HEK293 (cell line): Measurements from ENCODE around the gene SAP25.
A peak's percentile ranks its signal among the peaks of the same experiment; 100 is the strongest.

ENCODE experiments used
- HOXD13 ChIP-seq: sonication (generic); formaldehyde crosslinking; IDR thresholded peaks from 2 replicates; pipeline ENCODE4 v1.8.0; 2022; ENCODE audit warnings: missing genetic modification reagents, borderline replicate concordance
- KLF1 ChIP-seq: fragments of 450-650 bp; formaldehyde crosslinking; IDR thresholded peaks from 2 replicates; pipeline ENCODE4 v1.5.1; 2016; ENCODE audit warnings: missing biosample characterization, missing genetic modification characterization
- KLF16 ChIP-seq: fragments of 450-650 bp; formaldehyde crosslinking; IDR thresholded peaks from 2 replicates; pipeline ENCODE4 v1.5.1; 2017; ENCODE audit warnings: missing biosample characterization, missing genetic modification characterization
- KLF9 ChIP-seq: fragments of 450-650 bp; formaldehyde crosslinking; IDR thresholded peaks from 2 replicates; pipeline ENCODE4 v1.5.1; 2016; ENCODE audit warnings: missing biosample characterization, missing genetic modification characterization, low read depth
- REPIN1 ChIP-seq: fragments of 450-650 bp; formaldehyde crosslinking; IDR thresholded peaks from 2 replicates; pipeline ENCODE4 v1.5.1; 2017; ENCODE audit warnings: missing biosample characterization, missing genetic modification characterization, low read depth
- SETDB1 ChIP-seq: IDR thresholded peaks from one replicate; pipeline ENCODE4 v1.6.1; 2017; ENCODE audit warnings: mild to moderate bottlenecking, low read length, moderate library complexity, mixed read lengths; ENCODE audit not compliant: insufficient read length
- SP2 ChIP-seq: fragments of 450-650 bp; formaldehyde crosslinking; IDR thresholded peaks from 2 replicates; pipeline ENCODE4 v1.5.1; 2016; ENCODE audit warnings: missing biosample characterization, missing genetic modification characterization
- ZBTB21 ChIP-seq: fragments of 450-650 bp; formaldehyde crosslinking; IDR thresholded peaks from 2 replicates; pipeline ENCODE4 v1.5.1; 2017; ENCODE audit warnings: missing biosample characterization, missing genetic modification characterization
- ZFP37 ChIP-seq: fragments of 450-650 bp; formaldehyde crosslinking; IDR thresholded peaks from 2 replicates; pipeline ENCODE4 v1.5.1; 2016; ENCODE audit warnings: missing biosample characterization, missing genetic modification characterization
- ZNF114 ChIP-seq: fragments of 450-650 bp; formaldehyde crosslinking; IDR thresholded peaks from 2 replicates; pipeline ENCODE4 v1.5.0; 2017; ENCODE audit warnings: missing biosample characterization, missing genetic modification characterization
- ZNF132 ChIP-seq: fragments of 450-650 bp; formaldehyde crosslinking; IDR thresholded peaks from 2 replicates; pipeline ENCODE4 v1.5.1; 2017; ENCODE audit warnings: missing biosample characterization, missing genetic modification characterization, borderline replicate concordance
- ZNF311 ChIP-seq: fragments of 450-650 bp; formaldehyde crosslinking; IDR thresholded peaks from 2 replicates; pipeline ENCODE4 v1.5.1; 2017; ENCODE audit warnings: missing biosample characterization, missing genetic modification characterization, borderline replicate concordance
- ZNF37A ChIP-seq: fragments of 450-650 bp; IDR thresholded peaks from 2 replicates; pipeline ENCODE4 v1.5.1; 2018; ENCODE audit warnings: missing biosample characterization, missing genetic modification characterization
- ZNF544 ChIP-seq: fragments of 450-650 bp; formaldehyde crosslinking; IDR thresholded peaks from 2 replicates; pipeline ENCODE4 v1.5.0; 2017; ENCODE audit warnings: missing biosample characterization, missing genetic modification characterization
- ZNF548 ChIP-seq: fragments of 450-650 bp; formaldehyde crosslinking; IDR thresholded peaks from 2 replicates; pipeline ENCODE4 v1.5.1; 2016; ENCODE audit warnings: missing biosample characterization, missing genetic modification characterization
- ZNF558 ChIP-seq: fragments of 450-650 bp; formaldehyde crosslinking; IDR thresholded peaks from 2 replicates; pipeline ENCODE4 v1.5.1; 2016; ENCODE audit warnings: missing biosample characterization, missing genetic modification characterization
- ZNF560 ChIP-seq: fragments of 450-650 bp; formaldehyde crosslinking; IDR thresholded peaks from 2 replicates; pipeline ENCODE4 v1.5.1; 2017; ENCODE audit warnings: missing biosample characterization, missing genetic modification characterization, borderline replicate concordance
- ZNF571 ChIP-seq: fragments of 450-650 bp; formaldehyde crosslinking; IDR thresholded peaks from 2 replicates; pipeline ENCODE4 v1.5.0; 2017; ENCODE audit warnings: missing biosample characterization, missing genetic modification characterization
- ZNF629 ChIP-seq: fragments of 450-650 bp; formaldehyde crosslinking; IDR thresholded peaks from 2 replicates; pipeline ENCODE4 v1.5.1; 2017; ENCODE audit warnings: missing biosample characterization, missing genetic modification characterization
- ZNF658 ChIP-seq: fragments of 450-650 bp; formaldehyde crosslinking; IDR thresholded peaks from 2 replicates; pipeline ENCODE4; 2016; ENCODE audit warnings: missing biosample characterization, missing genetic modification characterization
- ZNF670 ChIP-seq: fragments of 450-650 bp; formaldehyde crosslinking; IDR thresholded peaks from 2 replicates; pipeline ENCODE4 v1.5.1; 2016; ENCODE audit warnings: missing biosample characterization, missing genetic modification characterization, low read depth
- ZNF785 ChIP-seq: fragments of 450-650 bp; formaldehyde crosslinking; IDR thresholded peaks from 2 replicates; pipeline ENCODE4 v1.5.1; 2016; ENCODE audit warnings: missing biosample characterization, missing genetic modification characterization
- ZNF837 ChIP-seq: fragments of 450-650 bp; formaldehyde crosslinking; IDR thresholded peaks from 2 replicates; pipeline ENCODE4 v1.5.1; 2016; ENCODE audit warnings: missing biosample characterization, missing genetic modification characterization
- ZSCAN30 ChIP-seq: fragments of 450-650 bp; IDR thresholded peaks from 2 replicates; pipeline ENCODE4 v1.5.1; 2018; ENCODE audit warnings: missing biosample characterization, mild to moderate bottlenecking, missing genetic modification characterization, moderate library complexity
- TF ChIP-seq, protein P1 (sequence below): fragments of 450-650 bp; formaldehyde crosslinking; IDR thresholded peaks from 2 replicates; pipeline ENCODE4 v1.5.1; 2016; ENCODE audit warnings: missing biosample characterization, missing genetic modification characterization
- TF ChIP-seq, protein P2 (sequence below): fragments of 450-650 bp; formaldehyde crosslinking; IDR thresholded peaks from 2 replicates; pipeline ENCODE4 v1.5.1; 2016; ENCODE audit warnings: missing biosample characterization, missing genetic modification characterization
- TF ChIP-seq, protein P3 (sequence below): fragments of 450-650 bp; formaldehyde crosslinking; conservative IDR thresholded peaks from 2 replicates; pipeline ENCODE4 v1.5.1; 2016; ENCODE audit warnings: low read depth, missing biosample characterization, missing genetic modification characterization
- TF ChIP-seq, protein P4 (sequence below): fragments of 450-650 bp; formaldehyde crosslinking; IDR thresholded peaks from 2 replicates; pipeline ENCODE4 v1.5.1; 2016; ENCODE audit warnings: missing biosample characterization, missing genetic modification characterization
- TF ChIP-seq, protein P5 (sequence below): fragments of 450-650 bp; formaldehyde crosslinking; IDR thresholded peaks from 2 replicates; pipeline ENCODE4 v1.5.1; 2016; ENCODE audit warnings: missing biosample characterization, missing genetic modification characterization
- TF ChIP-seq, protein P6 (sequence below): fragments of 450-650 bp; formaldehyde crosslinking; IDR thresholded peaks from 2 replicates; pipeline ENCODE4 v1.5.1; 2016; ENCODE audit warnings: missing biosample characterization, missing genetic modification characterization

The SAP25 gene

DNA sequence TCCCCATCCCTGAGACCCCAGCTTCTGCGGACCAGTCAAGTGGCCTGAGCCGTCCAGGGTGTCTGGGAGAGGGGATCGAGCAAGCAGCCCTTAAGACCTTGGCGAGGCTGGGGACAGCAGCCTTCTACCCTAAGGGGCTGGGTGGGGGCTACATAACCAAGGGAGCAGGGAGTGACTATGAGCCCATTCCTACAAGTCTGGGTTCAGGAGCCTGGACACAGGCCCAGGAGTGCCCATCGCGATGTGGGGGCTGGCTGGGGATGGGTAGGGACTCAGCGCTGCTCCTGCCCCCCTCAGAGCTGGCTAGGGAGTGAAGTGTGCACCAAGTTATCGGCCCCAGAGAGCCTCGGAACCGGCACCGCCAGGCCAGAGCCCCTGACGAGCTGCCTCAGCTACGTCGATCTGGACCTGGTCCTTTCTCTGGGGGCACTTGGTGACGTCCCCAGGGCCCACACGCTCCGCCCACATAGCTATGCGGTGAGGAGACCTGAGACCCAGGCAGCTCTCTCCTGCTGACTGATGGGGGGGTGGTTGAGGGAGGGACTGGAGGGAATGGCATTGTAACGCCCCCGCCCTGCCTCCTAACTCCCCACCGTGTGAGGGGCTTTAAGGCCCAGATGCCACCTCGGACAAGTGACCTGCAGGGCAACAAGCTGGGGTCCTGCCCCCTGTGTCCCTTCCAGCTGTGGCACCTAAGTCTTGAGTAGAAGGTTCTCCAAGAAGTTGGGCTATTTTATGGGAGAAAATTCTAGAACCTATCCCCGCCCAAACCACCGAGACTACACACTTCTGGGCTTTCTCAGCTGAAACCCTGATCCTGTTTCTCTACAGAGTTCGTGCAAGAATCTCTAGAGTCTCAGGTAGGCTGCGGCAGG, 2.5 kb downstream of the SAP25 start (continued):
- TF ChIP-seq, protein P1, sequence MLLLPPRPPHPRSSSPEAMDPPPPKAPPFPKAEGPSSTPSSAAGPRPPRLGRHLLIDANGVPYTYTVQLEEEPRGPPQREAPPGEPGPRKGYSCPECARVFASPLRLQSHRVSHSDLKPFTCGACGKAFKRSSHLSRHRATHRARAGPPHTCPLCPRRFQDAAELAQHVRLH (tag by site-specific recombination): no peak
- no peak for TF ChIP-seq ZNF37A (tag by site-specific recombination)
- TF ChIP-seq ZNF785 (tag by site-specific recombination): no peak
- peak; percentile 52 for TF ChIP-seq SP2
- TF ChIP-seq ZNF558 (tag by site-specific recombination): no peak
- TF ChIP-seq ZFP37 (tag by site-specific recombination): no peak
- peak; percentile 52 for TF ChIP-seq KLF1 (tag by site-specific recombination)
- TF ChIP-seq ZNF544 (tag by site-specific recombination): no peak
- no peak for TF ChIP-seq ZNF571 (tag by site-specific recombination)
- TF ChIP-seq SETDB1: no peak
- TF ChIP-seq ZNF114: no peak
- TF ChIP-seq ZNF311 (tag by site-specific recombination): no peak
- TF ChIP-seq HOXD13 (CRISPR knock-in tag): no peak
- TF ChIP-seq, protein P2, sequence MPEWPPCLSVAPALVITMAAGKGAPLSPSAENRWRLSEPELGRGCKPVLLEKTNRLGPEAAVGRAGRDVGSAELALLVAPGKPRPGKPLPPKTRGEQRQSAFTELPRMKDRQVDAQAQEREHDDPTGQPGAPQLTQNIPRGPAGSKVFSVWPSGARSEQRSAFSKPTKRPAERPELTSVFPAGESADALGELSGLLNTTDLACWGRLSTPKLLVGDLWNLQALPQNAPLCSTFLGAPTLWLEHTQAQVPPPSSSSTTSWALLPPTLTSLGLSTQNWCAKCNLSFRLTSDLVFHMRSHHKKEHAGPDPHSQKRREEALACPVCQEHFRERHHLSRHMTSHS (tag by site-specific recombination): no peak
- peak; percentile 45 for TF ChIP-seq ZBTB21
- no peak for TF ChIP-seq ZNF837 (tag by site-specific recombination)
- TF ChIP-seq, protein P3, sequence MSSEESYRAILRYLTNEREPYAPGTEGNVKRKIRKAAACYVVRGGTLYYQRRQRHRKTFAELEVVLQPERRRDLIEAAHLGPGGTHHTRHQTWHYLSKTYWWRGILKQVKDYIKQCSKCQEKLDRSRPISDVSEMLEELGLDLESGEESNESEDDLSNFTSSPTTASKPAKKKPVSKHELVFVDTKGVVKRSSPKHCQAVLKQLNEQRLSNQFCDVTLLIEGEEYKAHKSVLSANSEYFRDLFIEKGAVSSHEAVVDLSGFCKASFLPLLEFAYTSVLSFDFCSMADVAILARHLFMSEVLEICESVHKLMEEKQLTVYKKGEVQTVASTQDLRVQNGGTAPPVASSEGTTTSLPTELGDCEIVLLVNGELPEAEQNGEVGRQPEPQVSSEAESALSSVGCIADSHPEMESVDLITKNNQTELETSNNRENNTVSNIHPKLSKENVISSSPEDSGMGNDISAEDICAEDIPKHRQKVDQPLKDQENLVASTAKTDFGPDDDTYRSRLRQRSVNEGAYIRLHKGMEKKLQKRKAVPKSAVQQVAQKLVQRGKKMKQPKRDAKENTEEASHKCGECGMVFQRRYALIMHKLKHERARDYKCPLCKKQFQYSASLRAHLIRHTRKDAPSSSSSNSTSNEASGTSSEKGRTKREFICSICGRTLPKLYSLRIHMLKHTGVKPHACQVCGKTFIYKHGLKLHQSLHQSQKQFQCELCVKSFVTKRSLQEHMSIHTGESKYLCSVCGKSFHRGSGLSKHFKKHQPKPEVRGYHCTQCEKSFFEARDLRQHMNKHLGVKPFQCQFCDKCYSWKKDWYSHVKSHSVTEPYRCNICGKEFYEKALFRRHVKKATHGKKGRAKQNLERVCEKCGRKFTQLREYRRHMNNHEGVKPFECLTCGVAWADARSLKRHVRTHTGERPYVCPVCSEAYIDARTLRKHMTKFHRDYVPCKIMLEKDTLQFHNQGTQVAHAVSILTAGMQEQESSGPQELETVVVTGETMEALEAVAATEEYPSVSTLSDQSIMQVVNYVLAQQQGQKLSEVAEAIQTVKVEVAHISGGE (tag by site-specific recombination): no peak
- peak; percentile 88 for TF ChIP-seq ZNF629 (tag by site-specific recombination)
- no peak for TF ChIP-seq KLF9 (tag by site-specific recombination)
- no peak for TF ChIP-seq ZNF548 (tag by site-specific recombination)
- TF ChIP-seq REPIN1: no peak
- TF ChIP-seq ZNF132 (tag by site-specific recombination): no peak
- TF ChIP-seq, protein P4, sequence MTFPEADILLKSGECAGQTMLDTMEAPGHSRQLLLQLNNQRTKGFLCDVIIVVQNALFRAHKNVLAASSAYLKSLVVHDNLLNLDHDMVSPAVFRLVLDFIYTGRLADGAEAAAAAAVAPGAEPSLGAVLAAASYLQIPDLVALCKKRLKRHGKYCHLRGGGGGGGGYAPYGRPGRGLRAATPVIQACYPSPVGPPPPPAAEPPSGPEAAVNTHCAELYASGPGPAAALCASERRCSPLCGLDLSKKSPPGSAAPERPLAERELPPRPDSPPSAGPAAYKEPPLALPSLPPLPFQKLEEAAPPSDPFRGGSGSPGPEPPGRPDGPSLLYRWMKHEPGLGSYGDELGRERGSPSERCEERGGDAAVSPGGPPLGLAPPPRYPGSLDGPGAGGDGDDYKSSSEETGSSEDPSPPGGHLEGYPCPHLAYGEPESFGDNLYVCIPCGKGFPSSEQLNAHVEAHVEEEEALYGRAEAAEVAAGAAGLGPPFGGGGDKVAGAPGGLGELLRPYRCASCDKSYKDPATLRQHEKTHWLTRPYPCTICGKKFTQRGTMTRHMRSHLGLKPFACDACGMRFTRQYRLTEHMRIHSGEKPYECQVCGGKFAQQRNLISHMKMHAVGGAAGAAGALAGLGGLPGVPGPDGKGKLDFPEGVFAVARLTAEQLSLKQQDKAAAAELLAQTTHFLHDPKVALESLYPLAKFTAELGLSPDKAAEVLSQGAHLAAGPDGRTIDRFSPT: peak; percentile 52
- no peak for TF ChIP-seq ZNF560 (tag by site-specific recombination)
- no peak for TF ChIP-seq ZNF658 (tag by site-specific recombination)
- no peak for TF ChIP-seq ZNF670 (tag by site-specific recombination)
- no peak for TF ChIP-seq ZSCAN30 (tag by site-specific recombination)
- TF ChIP-seq, protein P5, sequence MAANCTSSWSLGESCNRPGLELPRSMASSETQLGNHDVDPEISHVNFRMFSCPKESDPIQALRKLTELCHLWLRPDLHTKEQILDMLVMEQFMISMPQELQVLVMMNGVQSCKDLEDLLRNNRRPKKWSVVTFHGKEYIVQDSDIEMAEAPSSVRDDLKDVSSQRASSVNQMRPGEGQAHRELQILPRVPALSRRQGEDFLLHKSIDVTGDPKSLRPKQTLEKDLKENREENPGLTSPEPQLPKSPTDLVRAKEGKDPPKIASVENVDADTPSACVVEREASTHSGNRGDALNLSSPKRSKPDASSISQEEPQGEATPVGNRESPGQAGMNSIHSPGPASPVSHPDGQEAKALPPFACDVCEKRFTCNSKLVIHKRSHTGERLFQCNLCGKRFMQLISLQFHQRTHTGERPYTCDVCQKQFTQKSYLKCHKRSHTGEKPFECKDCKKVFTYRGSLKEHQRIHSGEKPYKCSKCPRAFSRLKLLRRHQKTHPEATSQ (tag by site-specific recombination): no peak
- no peak for TF ChIP-seq KLF16 (tag by site-specific recombination)
- TF ChIP-seq, protein P6, sequence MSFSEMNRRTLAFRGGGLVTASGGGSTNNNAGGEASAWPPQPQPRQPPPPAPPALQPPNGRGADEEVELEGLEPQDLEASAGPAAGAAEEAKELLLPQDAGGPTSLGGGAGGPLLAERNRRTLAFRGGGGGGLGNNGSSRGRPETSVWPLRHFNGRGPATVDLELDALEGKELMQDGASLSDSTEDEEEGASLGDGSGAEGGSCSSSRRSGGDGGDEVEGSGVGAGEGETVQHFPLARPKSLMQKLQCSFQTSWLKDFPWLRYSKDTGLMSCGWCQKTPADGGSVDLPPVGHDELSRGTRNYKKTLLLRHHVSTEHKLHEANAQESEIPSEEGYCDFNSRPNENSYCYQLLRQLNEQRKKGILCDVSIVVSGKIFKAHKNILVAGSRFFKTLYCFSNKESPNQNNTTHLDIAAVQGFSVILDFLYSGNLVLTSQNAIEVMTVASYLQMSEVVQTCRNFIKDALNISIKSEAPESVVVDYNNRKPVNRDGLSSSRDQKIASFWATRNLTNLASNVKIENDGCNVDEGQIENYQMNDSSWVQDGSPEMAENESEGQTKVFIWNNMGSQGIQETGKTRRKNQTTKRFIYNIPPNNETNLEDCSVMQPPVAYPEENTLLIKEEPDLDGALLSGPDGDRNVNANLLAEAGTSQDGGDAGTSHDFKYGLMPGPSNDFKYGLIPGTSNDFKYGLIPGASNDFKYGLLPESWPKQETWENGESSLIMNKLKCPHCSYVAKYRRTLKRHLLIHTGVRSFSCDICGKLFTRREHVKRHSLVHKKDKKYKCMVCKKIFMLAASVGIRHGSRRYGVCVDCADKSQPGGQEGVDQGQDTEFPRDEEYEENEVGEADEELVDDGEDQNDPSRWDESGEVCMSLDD (tag by site-specific recombination): peak; percentile 61; the same call in 1 of the 2 replicates
